Neural cell (in vitro differentiated cells): Measurements from ENCODE around the gene TBC1D25. TPM values are rescaled to one million over a fixed set of nuclear protein-coding genes. Genes with fewer than 3 reads are reported as not detected.

Experiments
- H2AFZ ChIP-seq: fragments of 200-600, 300-800 bp; sonication (generic), shearing (Covaris generic); 2 replicates; pipeline ENCODE4 v1.6.0; 2014; ENCODE audit warnings: low read depth, mild to moderate bottlenecking, antibody characterized with exemption, low read length, moderate library complexity
- H3F3A ChIP-seq: fragments of 200-600 bp; shearing (Covaris generic); 2 replicates; pipeline ENCODE4 v1.6.1; 2016; ENCODE audit warnings: mild to moderate bottlenecking, moderate library complexity, mixed read lengths, antibody characterized with exemption, low read length; ENCODE audit not compliant: insufficient read depth, poor library complexity, severe bottlenecking
- H3K27ac ChIP-seq: fragments of 200-600, 300-800 bp; sonication (generic), shearing (Covaris generic); 2 replicates; pipeline ENCODE4 v1.5.1; 2014; ENCODE audit warnings: mild to moderate bottlenecking, low read length, moderate library complexity
- H3K27me3 ChIP-seq: fragments of 300-800, 200-600 bp; sonication (generic), shearing (Covaris generic); 2 replicates; pipeline ENCODE4 v1.6.0; 2014; ENCODE audit warnings: mild to moderate bottlenecking, low read depth, low read length, moderate library complexity; ENCODE audit not compliant: insufficient read depth
- H3K36me3 ChIP-seq: fragments of 300-800, 200-600 bp; sonication (generic), shearing (Covaris generic); 2 replicates; pipeline ENCODE4 v1.5.1; 2014; ENCODE audit warnings: mild to moderate bottlenecking, antibody characterized with exemption, low read length, moderate library complexity; ENCODE audit not compliant: insufficient read depth
- H3K4me2 ChIP-seq: fragments of 300-800, 200-600 bp; sonication (generic), shearing (Covaris generic); 2 replicates; pipeline ENCODE4 v1.6.0; 2014; ENCODE audit warnings: mild to moderate bottlenecking, low read length
- H3K4me3 ChIP-seq: fragments of 300-800, 200-600 bp; sonication (generic), shearing (Covaris generic); 2 replicates; pipeline ENCODE4 v1.5.1; 2014; ENCODE audit warnings: mild to moderate bottlenecking, low read length, moderate library complexity
- H3K79me2 ChIP-seq: fragments of 200-600 bp; shearing (Covaris generic); replicated peaks from 2 replicates; pipeline ENCODE4 v1.6.0; 2014; ENCODE audit warnings: mild to moderate bottlenecking, low read length, moderate library complexity; ENCODE audit not compliant: insufficient read depth
- H3K9ac ChIP-seq: fragments of 300-800, 200-600 bp; sonication (generic), shearing (Covaris generic); 2 replicates; pipeline ENCODE4 v1.6.1; 2016; ENCODE audit warnings: mild to moderate bottlenecking, low read length, mixed read lengths
- H3K9me2 ChIP-seq: fragments of 200-600 bp; shearing (Covaris generic); 2 replicates; pipeline ENCODE4 v1.6.1; 2016; ENCODE audit warnings: mild to moderate bottlenecking, low read length, mixed read lengths; ENCODE audit not compliant: insufficient read depth
- H3K9me3 ChIP-seq: fragments of 200-600, 300-800 bp; sonication (generic), shearing (Covaris generic); 2 replicates; pipeline ENCODE4 v1.6.1; 2016; ENCODE audit warnings: mild to moderate bottlenecking, mixed run types, low read length, moderate library complexity, mixed read lengths
- H4K20me1 ChIP-seq: fragments of 200-600 bp; shearing (Covaris generic); 2 replicates; pipeline ENCODE4 v1.6.1; 2016; ENCODE audit warnings: mild to moderate bottlenecking, mixed run types; ENCODE audit not compliant: insufficient read depth
- CTCF ChIP-seq: fragments of 450-650 bp; IDR thresholded peaks from 2 replicates; pipeline ENCODE4 v1.5.1; 2014; ENCODE audit warnings: antibody characterized with exemption, mild to moderate bottlenecking, moderate library complexity; ENCODE audit not compliant: poor library complexity, severe bottlenecking
- EP300 ChIP-seq: fragments of 450-650 bp; conservative IDR thresholded peaks from 2 replicates; pipeline ENCODE4 v1.6.1; 2014; ENCODE audit warnings: antibody characterized with exemption, mild to moderate bottlenecking, moderate library complexity; ENCODE audit not compliant: poor library complexity, severe bottlenecking
- EZH2 ChIP-seq: fragments of 200-600, 300-800 bp; shearing (Covaris generic), sonication (generic); IDR thresholded peaks from 2 replicates; pipeline ENCODE4 v1.6.1; 2014; ENCODE audit warnings: antibody characterized with exemption, low read length, borderline replicate concordance, mild to moderate bottlenecking; ENCODE audit not compliant: insufficient read depth, poor library complexity, severe bottlenecking
- MXI1 ChIP-seq: fragments of 450-650 bp; conservative IDR thresholded peaks from 2 replicates; pipeline ENCODE4 v1.6.1; 2014; ENCODE audit warnings: antibody characterized with exemption, mild to moderate bottlenecking; ENCODE audit not compliant: poor library complexity, severe bottlenecking
- POLR2AphosphoS5 ChIP-seq: IDR thresholded peaks from 2 replicates; pipeline ENCODE4 v1.6.1; 2012
- RAD21 ChIP-seq: fragments of 450-650 bp; conservative IDR thresholded peaks from 2 replicates; pipeline ENCODE4 v1.6.1; 2014; ENCODE audit warnings: antibody characterized with exemption, mild to moderate bottlenecking, moderate library complexity
- REST ChIP-seq: IDR thresholded peaks from 2 replicates; pipeline ENCODE4 v1.6.1; 2012; ENCODE audit warnings: borderline replicate concordance
- SMC3 ChIP-seq: fragments of 450-650 bp; conservative IDR thresholded peaks from 2 replicates; pipeline ENCODE4 v1.6.1; 2014; ENCODE audit warnings: antibody characterized with exemption, mild to moderate bottlenecking, moderate library complexity; ENCODE audit not compliant: poor library complexity
- TAF1 ChIP-seq: IDR thresholded peaks from 2 replicates; pipeline ENCODE4 v1.6.1; 2012; ENCODE audit warnings: low read depth
- polyA plus RNA-seq: library from polyadenylated mRNA; depleted of rRNA; stranded (reverse); fragments of >200 nt; gene quantifications from 2 replicates; pipeline ENCODE4 v1.2.3, GENCODE V29; 2014

TBC1D25 gene
- polyA plus RNA-seq, 1 donor from 2014 or later: 4.5 TPM

GRCh38 chrX:48490661-48491060 is 48.9 kb upstream of the TBC1D25 start:
- no peaks in the 10 kb centered on the region for H3K9me2 ChIP-seq
- H3K27me3 ChIP-seq: no peaks in the 10 kb centered on the region
- no peak overlapping the region for H2AFZ ChIP-seq
- TF ChIP-seq TAF1: no peak
- no peak for TF ChIP-seq CTCF
- TF ChIP-seq MXI1: no peak
- no peak for TF ChIP-seq RAD21
- TF ChIP-seq SMC3: no peak
- TF ChIP-seq REST: no peak
- no peak for TF ChIP-seq EP300
- no peak for TF ChIP-seq POLR2AphosphoS5
- TF ChIP-seq EZH2: no peak
- no peak overlapping the region for H3K27ac ChIP-seq
- no peak overlapping the region for H3K4me3 ChIP-seq
- no peaks in the 10 kb centered on the region for H3F3A ChIP-seq
- H3K79me2 ChIP-seq: no peaks in the 10 kb centered on the region
- no peaks in the 10 kb centered on the region for H3K36me3 ChIP-seq
- H3K4me2 ChIP-seq: no peak overlapping the region
- no peaks in the 10 kb centered on the region for H4K20me1 ChIP-seq
- H3K9ac ChIP-seq: no peak overlapping the region
- H3K9me3 ChIP-seq: no peaks in the 10 kb centered on the region

- Histone ChIP-seq H3K9me2 (no peaks in the 10 kb centered on the region), H4K20me1 (no peaks in the 10 kb centered on the region), H2AFZ (no peak overlapping the region), H3K27me3 (no peaks in the 10 kb centered on the region), H3K4me2 (no peak overlapping the region), H3K9ac (no peak overlapping the region), H3F3A (no peaks in the 10 kb centered on the region), H3K27ac (no peak overlapping the region), H3K9me3 (no peaks in the 10 kb centered on the region), H3K36me3 (no peaks in the 10 kb centered on the region), H3K4me3 (no peak overlapping the region), H3K79me2 (no peaks in the 10 kb centered on the region)
- TF ChIP-seq REST: no peak
- no peak for TF ChIP-seq SMC3
- no peak for TF ChIP-seq RAD21
- TF ChIP-seq MXI1: no peak
- no peak for TF ChIP-seq EP300
- no peak for TF ChIP-seq TAF1
- TF ChIP-seq EZH2: no peak
- no peak for TF ChIP-seq POLR2AphosphoS5
Observed at GRCh38 chrX:48491809-48492208, 47.7 kb upstream of the TBC1D25 start.
